K562 (cell line): Measurements from ENCODE around the gene SCT. TPM values are rescaled to one million over a fixed set of nuclear protein-coding genes. Genes with fewer than 3 reads are reported as not detected.

ENCODE experiments used
- E2F4 ChIP-seq: sonication (generic); formaldehyde crosslinking; IDR thresholded peaks from 2 replicates; pipeline ENCODE4 v1.8.0; 2022; ENCODE audit warnings: mild to moderate bottlenecking, low read depth, missing genetic modification reagents
- RERE ChIP-seq: sonication (generic); formaldehyde crosslinking; IDR thresholded peaks from 2 replicates; pipeline ENCODE4 v1.8.0; 2023; ENCODE audit warnings: missing genetic modification reagents, mild to moderate bottlenecking, borderline replicate concordance
- SMARCA4 ChIP-seq: fragments of 450-650 bp; IDR thresholded peaks from 2 replicates; pipeline ENCODE4 v1.6.1; 2016
- SNRNP70 ChIP-seq: fragments of 200-400 bp; formaldehyde crosslinking; optimal IDR thresholded peaks from 2 replicates; pipeline ENCODE3; 2017; ENCODE audit warnings: low read depth, low read length
- ZNF398 ChIP-seq: fragments of 250-450 bp; sonication (Bioruptor Pico); IDR thresholded peaks from 2 replicates; pipeline ENCODE4 v1.8.0; 2021; ENCODE audit warnings: moderate library complexity, mild to moderate bottlenecking, inconsistent platforms
- polyA plus RNA-seq, 8 experiments: library from polyadenylated mRNA; depleted of rRNA in 4 of 8; stranded (reverse) in 5 of 8; unstranded in 3 of 8; fragments of >200 nt; fragmentation: Nextera tagmentation in 2 of 8; fragmentation: Illumina TruSeq in 1 of 8; extraction: Ambion mirVana in 2 of 8; extraction: Trizol in 1 of 8; gene quantifications; 2 replicates each; pipeline versions ENCODE4 v1.2.1 to v1.2.3, GENCODE V29; 2011 to 2014; ENCODE audit warnings: inconsistent platforms in 1 of 8, missing spikeins in 1 of 8
- total RNA-seq, 7 experiments: library from RNA; depleted of rRNA in 6 of 7; stranded (reverse); fragments of >200 nt in 6 of 7; fragmentation: Illumina TruSeq in 2 of 7; extraction: Trizol in 2 of 7; gene quantifications; 2 replicates each; pipeline versions ENCODE4 v1.2.1 to v1.2.3, GENCODE V29; 2011 to 2021; ENCODE audit warnings: low replicate concordance in 1 of 7
- TF ChIP-seq, protein P1 (sequence below), 2 experiments: fragments of 200-800 bp in 1 of 2; sonication (Bioruptor generic) in 1 of 2; sonication (generic) in 1 of 2; formaldehyde crosslinking in 1 of 2; IDR thresholded peaks in 1 of 2; conservative IDR thresholded peaks in 1 of 2; 2 replicates each; pipeline versions ENCODE4 v1.5.0 to v1.6.1; 2016 to 2020; ENCODE audit warnings: missing compliant biosample characterization in 1 of 2, missing genetic modification characterization in 1 of 2, missing genetic modification reagents in 1 of 2

The SCT gene
- total and polyA plus RNA-seq, 9 of the 15 experiments (the other 6 are each of a cell fraction or from before 2014, with no cell fraction given) = not detected

DNA sequence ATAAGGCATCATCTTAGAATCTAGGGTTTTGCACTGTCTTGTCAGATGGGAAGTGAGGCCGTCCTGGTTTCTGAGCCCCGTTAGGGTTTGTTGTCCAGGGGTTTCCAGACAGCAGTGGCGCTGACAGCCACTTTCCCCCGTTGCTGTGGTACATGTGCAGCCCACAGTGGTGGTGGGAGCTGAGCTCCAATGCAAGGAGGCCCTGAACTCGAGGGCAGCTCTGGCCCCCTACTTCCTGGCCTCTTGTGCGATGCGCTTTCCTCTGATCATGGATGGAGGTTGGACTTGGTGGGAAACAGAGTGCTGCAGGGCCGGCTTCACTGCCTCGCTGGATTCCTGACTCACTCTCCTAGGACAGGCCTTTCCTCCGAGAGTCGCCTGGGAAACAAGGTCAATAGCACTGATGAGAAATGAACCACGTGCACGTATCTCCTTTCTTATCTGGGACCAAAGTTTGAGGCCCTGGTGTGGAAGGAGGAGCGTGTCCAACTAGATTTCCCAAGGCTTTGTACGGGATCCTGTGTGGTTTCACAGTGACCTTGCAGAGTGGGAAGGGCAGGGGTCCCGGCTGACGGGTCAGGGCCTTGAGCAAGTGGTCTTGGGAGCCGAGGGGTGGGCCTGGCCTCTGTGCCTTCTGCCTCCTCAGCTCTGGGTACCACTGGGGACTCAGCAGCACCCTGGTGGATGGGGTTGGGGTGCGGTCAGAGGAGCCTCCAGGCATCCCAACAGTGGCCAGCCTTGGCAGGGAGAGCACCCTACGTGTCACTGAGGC lies 47.0 kb downstream of the SCT start (continued):
- TF ChIP-seq RERE (no peak), SNRNP70 (no peak), SMARCA4 (no peak), ZNF398 (CRISPR knock-in tag) (no peak), E2F4 (CRISPR knock-in tag) (no peak)
- TF ChIP-seq, protein P1, sequence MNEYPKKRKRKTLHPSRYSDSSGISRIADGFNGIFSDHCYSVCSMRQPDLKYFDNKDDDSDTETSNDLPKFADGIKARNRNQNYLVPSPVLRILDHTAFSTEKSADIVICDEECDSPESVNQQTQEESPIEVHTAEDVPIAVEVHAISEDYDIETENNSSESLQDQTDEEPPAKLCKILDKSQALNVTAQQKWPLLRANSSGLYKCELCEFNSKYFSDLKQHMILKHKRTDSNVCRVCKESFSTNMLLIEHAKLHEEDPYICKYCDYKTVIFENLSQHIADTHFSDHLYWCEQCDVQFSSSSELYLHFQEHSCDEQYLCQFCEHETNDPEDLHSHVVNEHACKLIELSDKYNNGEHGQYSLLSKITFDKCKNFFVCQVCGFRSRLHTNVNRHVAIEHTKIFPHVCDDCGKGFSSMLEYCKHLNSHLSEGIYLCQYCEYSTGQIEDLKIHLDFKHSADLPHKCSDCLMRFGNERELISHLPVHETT (CRISPR knock-in tag; conservative IDR thresholded peaks at IDR 0.05 in 1 of 2, IDR thresholded peaks at IDR 0.05 in 1 of 2) = no peak
